ENCODE data around the gene ATP5MC2.
"Not testable (repeated sequence)": the region's sequence is repeated elsewhere in the genome, so short reads cannot be mapped to it uniquely, and the experiment has no call there.

The ATP5MC2 gene

DNA sequence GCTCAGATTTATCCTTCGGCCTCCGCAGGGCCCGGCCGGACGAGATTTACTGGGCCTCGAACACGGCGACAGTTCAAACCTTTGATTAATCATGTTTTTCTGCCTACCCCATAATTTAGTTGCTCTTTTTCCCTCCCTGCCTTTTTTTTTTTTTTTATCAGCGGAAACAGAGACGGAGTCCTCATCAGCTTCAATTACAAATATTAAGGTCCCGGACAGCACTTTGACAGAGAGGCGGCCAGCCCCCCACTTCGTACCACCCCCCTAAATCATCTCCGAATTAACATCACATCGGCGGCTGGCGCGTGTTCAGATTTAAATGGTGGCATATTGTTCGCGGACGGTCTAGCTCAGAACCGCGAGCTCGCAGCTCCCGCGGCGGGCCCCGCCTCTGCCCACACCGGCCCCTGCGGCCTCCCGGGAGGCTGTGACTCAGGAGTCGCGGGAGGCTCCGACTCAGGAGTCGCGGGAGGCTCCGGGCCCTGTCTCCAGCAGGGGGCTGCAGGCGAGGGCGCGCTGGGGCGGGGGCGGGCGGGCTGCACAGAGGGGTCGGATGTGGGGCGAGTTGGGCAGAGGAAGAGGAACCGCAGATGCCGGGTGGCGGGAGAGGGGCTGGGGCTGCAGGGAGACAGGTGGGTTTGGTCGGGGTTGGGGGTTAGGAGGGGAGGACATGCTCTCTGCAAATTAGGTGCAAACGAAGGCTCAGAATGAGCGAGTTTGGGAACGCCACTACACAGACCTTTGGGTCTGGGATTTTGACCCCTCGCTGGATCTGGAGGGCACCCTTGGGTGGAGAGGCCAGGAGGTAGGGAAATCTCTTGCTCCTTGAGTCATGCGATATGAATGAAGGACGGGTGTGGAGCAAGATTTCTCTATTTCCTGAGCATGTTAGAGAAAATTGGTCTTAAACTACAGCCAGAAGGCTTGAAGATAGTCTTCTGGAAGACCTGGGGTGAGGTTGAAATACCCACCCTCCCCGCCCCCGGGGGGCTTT, 19.6 kb upstream of the ATP5MC2 start:
- DNase-seq (ENCODE audit: insufficient read length, low spot score) (peak; percentile 56), FAIRE-seq (no peak)

GRCh38 chr12:53694756-53695151, 18.9 kb upstream of the ATP5MC2 start:
- no peak for DNase-seq (ENCODE audit: insufficient read length, low spot score)
- FAIRE-seq, result no peak

- FAIRE-seq, result no peak
- no peak for DNase-seq (ENCODE audit: insufficient read length, low spot score)
Observed at GRCh38 chr12:53688134-53688533, 12.3 kb upstream of the ATP5MC2 start.

GRCh38 chr12:53686436-53686835, 10.6 kb upstream of the ATP5MC2 start:
- no peak for DNase-seq (ENCODE audit: insufficient read length, low spot score)
- FAIRE-seq, result no peak

GRCh38 chr12:53684654-53685220, 8.9 kb upstream of the ATP5MC2 start:
- FAIRE-seq (no peak), DNase-seq (ENCODE audit: insufficient read length, low spot score) (no peak)

- DNase-seq (ENCODE audit: insufficient read length, low spot score), result no peak
- no peak for FAIRE-seq
Observed at GRCh38 chr12:53683983-53684382, 8.1 kb upstream of the ATP5MC2 start.

DNA sequence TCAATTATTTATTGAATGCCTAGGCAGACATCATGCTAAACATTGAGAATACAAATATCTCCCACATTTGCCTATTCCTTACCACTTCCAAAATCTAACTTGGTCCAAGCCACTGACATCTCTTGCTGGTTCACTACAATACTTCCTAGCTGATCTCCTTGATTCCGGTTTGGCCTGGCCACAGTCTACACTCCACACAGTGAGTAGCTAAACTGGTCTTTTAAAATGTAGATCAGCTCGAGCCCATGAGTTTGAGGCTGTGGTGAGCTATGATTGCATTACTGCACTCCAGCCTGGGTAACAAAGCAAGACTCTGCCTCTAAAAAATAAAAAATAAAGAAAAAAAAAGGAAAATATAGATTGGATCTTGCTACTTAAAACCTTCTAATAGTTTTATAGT, 7.6 kb upstream of the ATP5MC2 start:
- FAIRE-seq, result no peak
- no peak for DNase-seq (ENCODE audit: insufficient read length, low spot score)

- DNase-seq (ENCODE audit: insufficient read length, low spot score); FAIRE-seq: not testable (repeated sequence)
Observed at GRCh38 chr12:53680061-53680460, 4.2 kb upstream of the ATP5MC2 start.

DNA sequence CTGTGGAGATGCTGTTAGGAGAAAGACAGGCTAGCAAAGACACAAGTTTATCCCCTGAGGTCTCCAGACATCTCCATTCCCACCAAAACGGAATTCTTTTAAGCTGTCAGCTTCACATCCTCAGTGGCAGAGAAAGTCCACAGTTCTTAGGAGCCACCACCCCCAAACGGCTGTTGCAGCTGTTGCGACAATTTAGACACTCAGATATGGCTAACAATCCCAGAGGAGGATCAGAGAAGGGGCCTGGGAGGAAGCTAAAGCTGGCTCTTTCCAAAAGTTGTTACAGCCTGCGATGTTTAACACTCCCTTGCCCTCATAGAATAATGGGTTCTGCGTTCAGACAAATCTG, 1.9 kb upstream of the ATP5MC2 start:
- FAIRE-seq, result no peak
- DNase-seq (ENCODE audit: insufficient read length, low spot score), result no peak

DNA sequence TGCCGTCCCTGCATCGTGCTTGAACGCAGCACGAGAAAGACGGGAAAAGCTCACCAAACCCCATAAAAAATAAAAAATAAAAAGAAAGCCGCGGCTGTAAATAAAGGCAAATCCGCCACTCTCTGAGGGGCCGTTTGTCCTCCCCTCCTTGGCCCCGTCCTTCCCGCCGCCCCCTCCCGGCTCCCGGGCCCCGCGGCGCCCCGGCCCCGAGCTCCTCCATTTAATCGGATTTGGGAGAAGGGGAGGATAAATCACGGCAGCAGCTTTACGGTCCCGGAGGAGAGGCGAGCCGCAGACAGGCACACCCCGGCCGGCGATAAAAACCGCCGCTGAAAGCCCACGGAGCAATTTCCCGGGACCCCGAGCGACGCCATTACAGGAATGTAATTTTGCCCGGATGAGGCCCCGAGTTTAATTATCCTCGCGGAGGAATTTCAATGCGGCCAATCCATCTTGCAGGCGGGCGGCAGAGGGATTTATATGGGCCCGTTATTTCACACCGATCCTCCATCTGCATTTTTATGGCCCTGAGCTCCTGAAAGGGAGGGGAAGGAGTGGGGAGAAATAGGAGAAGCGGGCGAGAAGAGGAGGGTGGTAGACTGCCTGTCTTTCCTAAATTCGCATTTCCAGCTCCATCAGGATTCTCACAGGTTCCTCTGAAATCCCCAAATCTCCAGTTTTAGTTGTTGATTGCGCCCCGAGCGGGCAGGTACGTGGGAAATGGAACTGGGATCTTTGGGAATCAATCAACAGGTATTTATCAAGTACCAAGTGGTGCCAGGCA, 1.3 kb upstream of the ATP5MC2 start:
- DNase-seq (ENCODE audit: insufficient read length, low spot score) (no peak), FAIRE-seq (no peak)

- DNase-seq (ENCODE audit: insufficient read length, low spot score), result no peak
Observed at GRCh38 chr12:53676656-53677015, 753 bp upstream of the ATP5MC2 start.

DNA sequence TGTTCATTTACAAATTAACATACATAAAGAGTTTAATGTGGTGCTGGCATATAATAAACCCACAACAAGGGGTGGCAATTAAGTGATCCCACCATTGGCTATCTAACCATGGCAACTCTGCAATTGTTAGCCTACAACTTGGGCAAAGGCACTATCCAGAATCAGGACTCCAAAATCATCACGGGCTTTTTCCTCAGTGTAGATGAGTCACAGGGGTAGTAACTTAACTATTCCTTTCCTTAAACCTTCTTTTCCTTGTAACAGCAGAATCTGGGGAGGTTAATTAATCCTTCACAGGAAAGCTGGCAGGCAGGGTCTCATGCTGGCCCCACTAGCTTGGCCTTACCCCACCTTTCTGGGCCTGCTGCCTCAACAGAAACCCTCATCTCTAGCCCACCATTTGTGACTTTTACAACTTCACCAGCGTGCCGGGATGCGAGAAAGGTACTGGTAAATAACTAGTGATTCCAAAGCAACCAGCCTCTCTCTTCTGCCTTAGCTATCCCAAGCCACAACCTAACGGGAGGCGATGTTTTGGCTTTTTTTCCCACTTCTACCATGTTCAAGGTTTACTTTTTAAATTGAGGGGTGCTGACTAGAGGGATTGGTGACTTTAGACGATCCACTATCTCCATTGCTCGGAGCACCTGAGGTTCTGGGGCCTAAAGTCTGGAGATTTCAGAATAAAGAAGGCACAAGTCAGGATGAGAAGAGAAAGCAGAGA, 744 bp downstream of the ATP5MC2 start:
- no peak for DNase-seq (ENCODE audit: insufficient read length, low spot score)
- FAIRE-seq, result no peak

More at GRCh38 chr12:53676656-53677015, 753 bp upstream of the ATP5MC2 start:
- no peak for FAIRE-seq

DNA sequence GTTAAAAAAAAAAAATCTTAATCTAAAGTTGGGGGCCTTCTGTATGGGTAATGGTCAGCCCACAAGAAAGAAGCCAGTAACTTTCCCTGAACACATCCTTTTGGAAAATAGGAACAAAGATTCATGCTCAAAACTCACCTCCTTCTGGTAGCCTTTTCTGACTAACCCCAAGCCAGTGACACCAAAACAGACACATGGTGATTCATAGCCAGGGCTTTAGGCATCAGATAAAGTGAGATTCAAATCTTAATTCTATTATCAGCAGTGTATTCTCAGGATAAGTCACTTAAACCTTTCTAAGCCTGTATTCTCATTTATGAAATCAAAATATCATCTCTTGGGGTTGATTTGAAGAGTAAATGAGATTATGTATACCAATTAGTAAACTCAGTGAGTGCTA, 4.9 kb downstream of the ATP5MC2 start:
- FAIRE-seq, result no peak

GRCh38 chr12:53670308-53670707, 5.6 kb downstream of the ATP5MC2 start:
- FAIRE-seq, result no peak
- DNase-seq (ENCODE audit: insufficient read length, low spot score), result no peak

More for the DNA sequence above, 4.9 kb downstream of the ATP5MC2 start:
- DNase-seq (ENCODE audit: insufficient read length, low spot score), result no peak

DNA sequence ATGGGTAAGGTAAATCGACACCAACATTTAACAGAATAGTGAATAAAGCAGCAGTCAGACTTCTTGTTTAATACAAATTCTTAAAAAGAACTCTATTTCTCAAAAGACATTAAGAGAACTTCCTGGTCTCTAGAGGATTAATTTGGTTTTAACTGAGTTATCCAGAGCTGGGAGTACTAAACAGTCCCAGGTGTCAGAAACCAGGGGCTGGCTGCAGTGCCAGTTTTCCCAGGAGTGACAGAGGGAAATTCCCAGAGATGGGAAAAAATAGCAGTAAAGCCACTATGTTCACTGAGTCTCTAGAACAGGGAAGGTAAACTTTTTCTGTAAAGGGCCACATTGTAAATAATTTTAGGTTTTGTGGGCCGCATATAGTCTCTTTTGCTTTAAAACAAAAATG, 8.8 kb downstream of the ATP5MC2 start:
- DNase-seq (ENCODE audit: insufficient read length, low spot score) (no peak), FAIRE-seq (no peak)

DNA sequence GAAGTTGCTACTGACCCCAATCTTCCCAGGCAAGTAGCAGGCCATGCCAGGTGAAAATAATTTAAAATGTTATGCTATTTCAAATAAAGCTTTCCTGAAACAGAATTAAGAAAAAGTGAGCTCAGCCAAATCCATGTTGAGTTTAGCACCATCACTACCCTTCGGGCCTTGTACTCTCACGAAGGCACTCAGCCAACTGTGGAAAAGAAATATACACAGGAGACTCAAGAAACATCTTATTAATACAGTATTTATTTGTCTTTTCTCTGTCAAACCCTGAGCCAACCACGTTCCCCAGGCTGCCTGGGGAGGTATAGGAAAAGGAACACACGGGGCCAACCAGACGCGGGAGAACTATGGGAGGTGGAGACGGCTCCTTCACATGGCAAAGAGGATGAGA, 10.9 kb downstream of the ATP5MC2 start:
- DNase-seq (ENCODE audit: insufficient read length, low spot score) (no peak), FAIRE-seq (no peak)

DNA sequence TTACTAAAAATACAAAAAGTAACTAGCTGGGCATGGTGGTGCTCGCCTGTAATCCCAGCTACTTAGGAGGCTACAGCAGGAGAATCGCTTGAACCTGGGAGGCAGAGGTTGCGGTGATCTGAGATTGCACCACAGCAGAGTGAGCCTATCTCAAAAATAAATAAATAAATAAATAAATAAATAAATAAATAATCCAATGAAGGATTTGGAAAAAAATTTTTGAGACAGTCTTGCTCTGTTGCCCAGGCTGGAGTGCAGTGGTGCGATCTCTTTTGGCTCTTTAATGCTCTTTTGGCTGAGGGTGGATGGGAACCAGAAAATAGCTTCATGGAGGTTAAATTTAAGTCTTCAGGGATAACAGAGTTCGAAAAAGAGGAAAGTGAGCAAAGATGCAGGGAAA, 11.7 kb downstream of the ATP5MC2 start:
- FAIRE-seq (no peak), DNase-seq (ENCODE audit: insufficient read length, low spot score) (no peak)

DNA sequence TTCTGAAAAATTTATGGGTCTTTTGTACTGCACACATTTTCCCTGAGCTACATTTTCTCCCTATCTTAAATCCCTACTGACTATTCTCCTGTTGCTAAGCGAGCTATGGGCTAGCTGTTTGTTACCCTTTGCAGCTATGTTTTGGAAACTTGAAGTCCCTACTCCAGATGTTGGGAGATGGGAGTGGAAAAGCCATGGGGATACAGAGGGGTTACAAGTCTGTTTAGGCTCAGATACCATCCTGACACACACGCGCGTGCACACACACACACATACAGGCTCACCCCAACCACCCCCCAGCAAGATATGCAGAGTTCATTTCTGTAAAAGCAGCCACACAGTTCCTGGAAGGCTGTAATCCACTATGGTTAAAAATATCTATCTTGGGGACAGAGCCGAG, 15.8 kb downstream of the ATP5MC2 start:
- no peak for FAIRE-seq
- DNase-seq (ENCODE audit: insufficient read length, low spot score), result no peak

DNA sequence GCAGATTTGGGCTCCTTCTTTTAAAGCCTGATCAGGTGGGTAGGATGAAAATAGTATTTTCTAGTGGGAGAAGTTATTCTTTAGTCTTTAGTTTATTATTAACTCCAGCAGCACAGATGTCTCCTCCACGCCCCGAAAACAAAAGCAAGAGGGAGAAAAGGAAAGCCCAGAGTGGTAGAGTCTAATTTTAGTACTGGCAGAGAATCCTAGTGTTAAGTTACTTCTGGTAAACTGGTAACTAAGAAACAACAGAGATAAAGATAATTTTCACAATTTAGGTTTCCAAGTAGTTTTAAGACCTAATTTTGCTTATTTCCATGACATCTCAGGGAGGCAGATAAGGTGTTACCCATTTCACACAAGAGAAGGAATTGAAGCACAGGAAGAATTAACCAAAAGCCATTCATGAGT, 16.3 kb downstream of the ATP5MC2 start:
- no peak for FAIRE-seq

GRCh38 chr12:53659011-53659551, 16.8 kb downstream of the ATP5MC2 start:
- FAIRE-seq (no peak), DNase-seq (ENCODE audit: insufficient read length, low spot score) (no peak)

More for the DNA sequence above, 16.3 kb downstream of the ATP5MC2 start:
- no peak for DNase-seq (ENCODE audit: insufficient read length, low spot score)
